Neural cell (in vitro differentiated cells): ENCODE results near the gene FAM53A. TPM values are rescaled to one million over a fixed set of nuclear protein-coding genes. Genes with fewer than 3 reads are reported as not detected.
A peak's percentile ranks its signal among the peaks of the same experiment; 100 is the strongest.

Experiments used
- H2AFZ ChIP-seq: fragments of 200-600, 300-800 bp; sonication (generic), shearing (Covaris generic); 2 replicates; pipeline ENCODE4 v1.6.0; 2014; ENCODE audit warnings: low read depth, mild to moderate bottlenecking, antibody characterized with exemption, low read length, moderate library complexity
- H3F3A ChIP-seq: fragments of 200-600 bp; shearing (Covaris generic); 2 replicates; pipeline ENCODE4 v1.6.1; 2016; ENCODE audit warnings: mild to moderate bottlenecking, moderate library complexity, mixed read lengths, antibody characterized with exemption, low read length; ENCODE audit not compliant: insufficient read depth, poor library complexity, severe bottlenecking
- H3K27ac ChIP-seq: fragments of 200-600, 300-800 bp; sonication (generic), shearing (Covaris generic); 2 replicates; pipeline ENCODE4 v1.5.1; 2014; ENCODE audit warnings: mild to moderate bottlenecking, low read length, moderate library complexity
- H3K27me3 ChIP-seq: fragments of 300-800, 200-600 bp; sonication (generic), shearing (Covaris generic); 2 replicates; pipeline ENCODE4 v1.6.0; 2014; ENCODE audit warnings: mild to moderate bottlenecking, low read depth, low read length, moderate library complexity; ENCODE audit not compliant: insufficient read depth
- H3K36me3 ChIP-seq: fragments of 300-800, 200-600 bp; sonication (generic), shearing (Covaris generic); 2 replicates; pipeline ENCODE4 v1.5.1; 2014; ENCODE audit warnings: mild to moderate bottlenecking, antibody characterized with exemption, low read length, moderate library complexity; ENCODE audit not compliant: insufficient read depth
- H3K4me2 ChIP-seq: fragments of 300-800, 200-600 bp; sonication (generic), shearing (Covaris generic); 2 replicates; pipeline ENCODE4 v1.6.0; 2014; ENCODE audit warnings: mild to moderate bottlenecking, low read length
- H3K4me3 ChIP-seq: fragments of 300-800, 200-600 bp; sonication (generic), shearing (Covaris generic); 2 replicates; pipeline ENCODE4 v1.5.1; 2014; ENCODE audit warnings: mild to moderate bottlenecking, low read length, moderate library complexity
- H3K79me2 ChIP-seq: fragments of 200-600 bp; shearing (Covaris generic); replicated peaks from 2 replicates; pipeline ENCODE4 v1.6.0; 2014; ENCODE audit warnings: mild to moderate bottlenecking, low read length, moderate library complexity; ENCODE audit not compliant: insufficient read depth
- H3K9ac ChIP-seq: fragments of 300-800, 200-600 bp; sonication (generic), shearing (Covaris generic); 2 replicates; pipeline ENCODE4 v1.6.1; 2016; ENCODE audit warnings: mild to moderate bottlenecking, low read length, mixed read lengths
- H3K9me2 ChIP-seq: fragments of 200-600 bp; shearing (Covaris generic); 2 replicates; pipeline ENCODE4 v1.6.1; 2016; ENCODE audit warnings: mild to moderate bottlenecking, low read length, mixed read lengths; ENCODE audit not compliant: insufficient read depth
- H3K9me3 ChIP-seq: fragments of 200-600, 300-800 bp; sonication (generic), shearing (Covaris generic); 2 replicates; pipeline ENCODE4 v1.6.1; 2016; ENCODE audit warnings: mild to moderate bottlenecking, mixed run types, low read length, moderate library complexity, mixed read lengths
- H4K20me1 ChIP-seq: fragments of 200-600 bp; shearing (Covaris generic); 2 replicates; pipeline ENCODE4 v1.6.1; 2016; ENCODE audit warnings: mild to moderate bottlenecking, mixed run types; ENCODE audit not compliant: insufficient read depth
- EP300 ChIP-seq: fragments of 450-650 bp; conservative IDR thresholded peaks from 2 replicates; pipeline ENCODE4 v1.6.1; 2014; ENCODE audit warnings: antibody characterized with exemption, mild to moderate bottlenecking, moderate library complexity; ENCODE audit not compliant: poor library complexity, severe bottlenecking
- EZH2 ChIP-seq: fragments of 200-600, 300-800 bp; shearing (Covaris generic), sonication (generic); IDR thresholded peaks from 2 replicates; pipeline ENCODE4 v1.6.1; 2014; ENCODE audit warnings: antibody characterized with exemption, low read length, borderline replicate concordance, mild to moderate bottlenecking; ENCODE audit not compliant: insufficient read depth, poor library complexity, severe bottlenecking
- MXI1 ChIP-seq: fragments of 450-650 bp; conservative IDR thresholded peaks from 2 replicates; pipeline ENCODE4 v1.6.1; 2014; ENCODE audit warnings: antibody characterized with exemption, mild to moderate bottlenecking; ENCODE audit not compliant: poor library complexity, severe bottlenecking
- POLR2AphosphoS5 ChIP-seq: IDR thresholded peaks from 2 replicates; pipeline ENCODE4 v1.6.1; 2012
- RAD21 ChIP-seq: fragments of 450-650 bp; conservative IDR thresholded peaks from 2 replicates; pipeline ENCODE4 v1.6.1; 2014; ENCODE audit warnings: antibody characterized with exemption, mild to moderate bottlenecking, moderate library complexity
- SMC3 ChIP-seq: fragments of 450-650 bp; conservative IDR thresholded peaks from 2 replicates; pipeline ENCODE4 v1.6.1; 2014; ENCODE audit warnings: antibody characterized with exemption, mild to moderate bottlenecking, moderate library complexity; ENCODE audit not compliant: poor library complexity
- TAF1 ChIP-seq: IDR thresholded peaks from 2 replicates; pipeline ENCODE4 v1.6.1; 2012; ENCODE audit warnings: low read depth
- polyA plus RNA-seq: library from polyadenylated mRNA; depleted of rRNA; stranded (reverse); fragments of >200 nt; gene quantifications from 2 replicates; pipeline ENCODE4 v1.2.3, GENCODE V29; 2014
- TF ChIP-seq, protein P1 (sequence below): fragments of 450-650 bp; IDR thresholded peaks from 2 replicates; pipeline ENCODE4 v1.5.1; 2014; ENCODE audit warnings: antibody characterized with exemption, mild to moderate bottlenecking, moderate library complexity; ENCODE audit not compliant: poor library complexity, severe bottlenecking
- TF ChIP-seq, protein P2 (sequence below): IDR thresholded peaks from 2 replicates; pipeline ENCODE4 v1.6.1; 2012; ENCODE audit warnings: borderline replicate concordance

FAM53A gene
- polyA plus RNA-seq, 1 donor from 2014 or later, result not detected

- Histone ChIP-seq H3K4me2 (peak within 1 kb of the TSS; percentile 94), H3K9me3 (no peaks in the 10 kb centered on the region)
- TF ChIP-seq, protein P1, sequence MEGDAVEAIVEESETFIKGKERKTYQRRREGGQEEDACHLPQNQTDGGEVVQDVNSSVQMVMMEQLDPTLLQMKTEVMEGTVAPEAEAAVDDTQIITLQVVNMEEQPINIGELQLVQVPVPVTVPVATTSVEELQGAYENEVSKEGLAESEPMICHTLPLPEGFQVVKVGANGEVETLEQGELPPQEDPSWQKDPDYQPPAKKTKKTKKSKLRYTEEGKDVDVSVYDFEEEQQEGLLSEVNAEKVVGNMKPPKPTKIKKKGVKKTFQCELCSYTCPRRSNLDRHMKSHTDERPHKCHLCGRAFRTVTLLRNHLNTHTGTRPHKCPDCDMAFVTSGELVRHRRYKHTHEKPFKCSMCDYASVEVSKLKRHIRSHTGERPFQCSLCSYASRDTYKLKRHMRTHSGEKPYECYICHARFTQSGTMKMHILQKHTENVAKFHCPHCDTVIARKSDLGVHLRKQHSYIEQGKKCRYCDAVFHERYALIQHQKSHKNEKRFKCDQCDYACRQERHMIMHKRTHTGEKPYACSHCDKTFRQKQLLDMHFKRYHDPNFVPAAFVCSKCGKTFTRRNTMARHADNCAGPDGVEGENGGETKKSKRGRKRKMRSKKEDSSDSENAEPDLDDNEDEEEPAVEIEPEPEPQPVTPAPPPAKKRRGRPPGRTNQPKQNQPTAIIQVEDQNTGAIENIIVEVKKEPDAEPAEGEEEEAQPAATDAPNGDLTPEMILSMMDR, result peak; percentile 15
- TF ChIP-seq EP300, result peak; percentile 72
- TF ChIP-seq MXI1, result peak; percentile 98
- no peak for TF ChIP-seq EZH2
- peak; percentile 83 for TF ChIP-seq POLR2AphosphoS5
- TF ChIP-seq SMC3, result no peak
- TF ChIP-seq, protein P2, sequence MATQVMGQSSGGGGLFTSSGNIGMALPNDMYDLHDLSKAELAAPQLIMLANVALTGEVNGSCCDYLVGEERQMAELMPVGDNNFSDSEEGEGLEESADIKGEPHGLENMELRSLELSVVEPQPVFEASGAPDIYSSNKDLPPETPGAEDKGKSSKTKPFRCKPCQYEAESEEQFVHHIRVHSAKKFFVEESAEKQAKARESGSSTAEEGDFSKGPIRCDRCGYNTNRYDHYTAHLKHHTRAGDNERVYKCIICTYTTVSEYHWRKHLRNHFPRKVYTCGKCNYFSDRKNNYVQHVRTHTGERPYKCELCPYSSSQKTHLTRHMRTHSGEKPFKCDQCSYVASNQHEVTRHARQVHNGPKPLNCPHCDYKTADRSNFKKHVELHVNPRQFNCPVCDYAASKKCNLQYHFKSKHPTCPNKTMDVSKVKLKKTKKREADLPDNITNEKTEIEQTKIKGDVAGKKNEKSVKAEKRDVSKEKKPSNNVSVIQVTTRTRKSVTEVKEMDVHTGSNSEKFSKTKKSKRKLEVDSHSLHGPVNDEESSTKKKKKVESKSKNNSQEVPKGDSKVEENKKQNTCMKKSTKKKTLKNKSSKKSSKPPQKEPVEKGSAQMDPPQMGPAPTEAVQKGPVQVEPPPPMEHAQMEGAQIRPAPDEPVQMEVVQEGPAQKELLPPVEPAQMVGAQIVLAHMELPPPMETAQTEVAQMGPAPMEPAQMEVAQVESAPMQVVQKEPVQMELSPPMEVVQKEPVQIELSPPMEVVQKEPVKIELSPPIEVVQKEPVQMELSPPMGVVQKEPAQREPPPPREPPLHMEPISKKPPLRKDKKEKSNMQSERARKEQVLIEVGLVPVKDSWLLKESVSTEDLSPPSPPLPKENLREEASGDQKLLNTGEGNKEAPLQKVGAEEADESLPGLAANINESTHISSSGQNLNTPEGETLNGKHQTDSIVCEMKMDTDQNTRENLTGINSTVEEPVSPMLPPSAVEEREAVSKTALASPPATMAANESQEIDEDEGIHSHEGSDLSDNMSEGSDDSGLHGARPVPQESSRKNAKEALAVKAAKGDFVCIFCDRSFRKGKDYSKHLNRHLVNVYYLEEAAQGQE, result peak; percentile 2
Observed at GRCh38 chr4:1712216-1713002, 28.3 kb upstream of the FAM53A start, which contains the start of gene SLBP. TSS of gene SLBP (minus strand) at chr4:1712319. CDS start at chr4:1712188, 131 bp downstream.

DNA sequence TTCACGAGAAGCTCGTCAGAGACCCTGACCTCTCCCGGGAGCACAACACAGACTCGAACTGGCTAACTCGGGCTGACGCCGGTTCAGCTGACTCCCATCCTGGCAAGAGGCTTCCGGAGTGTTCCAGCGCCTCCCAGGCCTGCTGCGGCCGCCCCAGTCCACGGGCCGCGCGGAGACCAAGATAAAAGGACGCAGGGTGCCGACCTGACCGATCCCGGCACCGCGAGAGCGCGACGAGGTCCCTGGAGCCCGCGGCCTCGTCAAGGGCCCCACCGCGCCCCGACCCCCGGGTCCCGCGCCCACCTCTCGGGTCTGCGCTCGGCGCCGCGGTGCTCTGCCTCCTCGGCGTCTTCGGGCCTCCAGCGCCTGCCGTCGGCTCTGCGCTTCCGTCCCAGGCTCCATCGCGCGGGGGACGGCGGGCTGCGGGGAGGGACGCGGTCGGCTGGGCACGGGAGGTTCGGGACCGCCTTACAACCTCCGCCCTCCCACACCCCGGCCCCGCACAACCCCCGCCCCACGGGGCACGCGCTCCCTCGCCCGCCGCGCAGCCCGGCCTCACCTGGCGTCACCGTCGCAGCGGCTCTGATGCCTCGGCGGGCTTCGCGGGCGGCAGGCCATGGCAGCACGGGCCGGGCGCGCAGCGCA lies 27.6 kb upstream of the FAM53A start:
- Histone ChIP-seq H3K9me3 (no peaks in the 10 kb centered on the region), H3F3A (no peaks in the 10 kb centered on the region), H2AFZ (peak overlapping the region; percentile 40), H3K9me2 (no peaks in the 10 kb centered on the region), H3K27ac (peak overlapping the region; percentile 65), H3K36me3 (no peaks in the 10 kb centered on the region), H3K9ac (peak overlapping the region; percentile 83), H3K79me2 (peaks cover 32% of the 10 kb centered on the region), H3K4me2 (peak overlapping the region; percentile 94), H3K27me3 (no peaks in the 10 kb centered on the region), H3K4me3 (peak overlapping the region; percentile 97), H4K20me1 (no peaks in the 10 kb centered on the region)
- TF ChIP-seq, protein P2, result peak; percentile 50
- TF ChIP-seq SMC3 (no peak), TAF1 (no peak), MXI1 (peak; percentile 20), EZH2 (no peak), RAD21 (no peak)

More at GRCh38 chr4:1712216-1713002, 28.3 kb upstream of the FAM53A start, which contains the start of gene SLBP:
- Histone ChIP-seq H3K36me3 (no peaks in the 10 kb centered on the region), H2AFZ (peak within 1 kb of the TSS; percentile 60), H3K27me3 (no peaks in the 10 kb centered on the region), H3K27ac (peak within 1 kb of the TSS; percentile 65), H3K79me2 (peaks cover 32% of the 10 kb centered on the region), H4K20me1 (no peaks in the 10 kb centered on the region), H3K9ac (peak within 1 kb of the TSS; percentile 83), H3F3A (no peaks in the 10 kb centered on the region), H3K4me3 (peak within 1 kb of the TSS; percentile 97), H3K9me2 (no peaks in the 10 kb centered on the region)
